ENCODE data around the gene MAP3K7CL.

DNA sequence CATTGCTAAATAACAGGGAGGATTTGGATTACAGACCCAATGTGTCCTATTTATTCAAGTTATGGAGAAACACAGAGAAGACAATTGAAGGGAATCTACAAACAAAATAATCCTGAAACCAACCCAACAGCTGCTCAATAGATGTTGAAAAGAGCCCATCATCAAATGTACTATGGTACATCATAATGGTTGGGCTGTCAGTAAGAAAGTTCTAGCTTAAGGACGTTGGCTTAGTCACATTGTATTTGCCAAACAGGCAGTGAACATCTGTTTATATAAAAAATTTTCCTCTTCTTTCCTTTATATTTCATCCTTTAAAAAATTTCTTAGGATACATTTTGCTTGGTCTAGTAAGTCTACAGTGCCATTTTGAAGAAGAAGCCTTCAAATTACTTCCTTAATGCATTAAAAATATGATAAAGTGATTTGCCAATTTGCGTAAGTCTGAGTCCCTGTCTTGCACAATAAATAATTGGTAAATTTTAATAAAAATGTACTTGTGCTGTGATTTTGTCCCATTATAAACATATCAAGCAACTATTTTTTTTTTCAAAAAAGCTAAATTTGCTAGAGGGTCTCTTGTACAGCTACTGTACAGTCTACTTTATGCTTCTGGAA lies 14.4 kb downstream of the MAP3K7CL start:
- no peak for TF ChIP-seq YY1 (IDR thresholded peaks at IDR 0.05; ENCODE audit: insufficient read depth, insufficient read length)
- no peak for TF ChIP-seq SUZ12 (IDR thresholded peaks at IDR 0.05; ENCODE audit: extremely low read depth, insufficient read depth, insufficient read length)

Measured in NT2/D1 (cell line).